T-helper 2 cell treated with Interferon-gamma antibody and Interleukin-4, amounts not matched to agents 5 μg/mL and 100 μg/mL, for 36 hours (primary cell): ENCODE data around the gene FAAP100.

Experiments used
- DNase-seq: peaks from one replicate; pipeline ENCODE4 v3.0.0; 2021; ENCODE audit warnings: low spot score
- H3K27ac Mint-ChIP-seq: one replicate; pipeline ENCODE4 v1.8.0; 2021; ENCODE audit warnings: mild to moderate bottlenecking, mixed read lengths
- H3K27me3 Mint-ChIP-seq: one replicate; pipeline ENCODE4 v1.8.0; 2021; ENCODE audit warnings: low read depth, mixed read lengths
- H3K36me3 Mint-ChIP-seq: one replicate; pipeline ENCODE4 v1.8.0; 2021; ENCODE audit warnings: low read depth, mixed read lengths
- H3K4me1 Mint-ChIP-seq: one replicate; pipeline ENCODE4 v1.8.0; 2021; ENCODE audit warnings: low read depth, mixed read lengths
- H3K4me3 Mint-ChIP-seq: one replicate; pipeline ENCODE4 v1.8.0; 2022; ENCODE audit warnings: mild to moderate bottlenecking, moderate library complexity, mixed read lengths
- H3K9me3 Mint-ChIP-seq: one replicate; pipeline ENCODE4 v1.8.0; 2021; ENCODE audit warnings: mixed read lengths

Gene FAAP100

DNA sequence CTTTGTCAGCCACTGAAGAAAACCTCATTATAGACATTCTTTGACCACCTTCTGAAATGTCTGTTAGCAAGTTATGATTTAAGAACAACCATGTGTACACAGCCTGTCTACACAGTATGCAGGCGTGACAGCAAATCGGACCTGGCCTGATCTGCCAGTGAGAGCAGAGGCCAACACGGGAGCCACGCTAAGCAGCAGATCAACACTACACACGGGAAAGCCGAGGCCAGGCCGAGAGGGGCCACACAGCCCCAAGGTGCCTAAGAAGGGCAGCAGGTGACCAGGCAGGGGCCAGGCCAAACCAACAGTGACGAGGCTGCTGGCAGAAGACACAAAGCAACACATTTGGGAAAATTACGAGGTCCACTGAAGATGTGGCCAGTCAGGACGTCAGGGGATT, 16.3 kb upstream of the FAAP100 start:
- H3K27ac Mint-ChIP-seq = no peak overlapping the region
- no peaks in the 10 kb centered on the region for H3K4me1 Mint-ChIP-seq
- no peak overlapping the region for H3K4me3 Mint-ChIP-seq
- no peaks in the 10 kb centered on the region for H3K27me3 Mint-ChIP-seq
- H3K9me3 Mint-ChIP-seq = no peaks in the 10 kb centered on the region
- DNase-seq = no peak
- H3K36me3 Mint-ChIP-seq = peaks cover 44% of the 10 kb centered on the region

GRCh38 chr17:81567191-81567590, 15.0 kb upstream of the FAAP100 start:
- Mint-ChIP-seq H3K27ac (no peak overlapping the region), H3K4me3 (no peak overlapping the region), H3K36me3 (peaks cover 47% of the 10 kb centered on the region), H3K4me1 (no peaks in the 10 kb centered on the region), H3K27me3 (no peaks in the 10 kb centered on the region), H3K9me3 (no peaks in the 10 kb centered on the region)
- no peak for DNase-seq

GRCh38 chr17:81566461-81567126, 14.4 kb upstream of the FAAP100 start:
- no peaks in the 10 kb centered on the region for H3K4me1 Mint-ChIP-seq
- H3K4me3 Mint-ChIP-seq = no peak overlapping the region
- H3K9me3 Mint-ChIP-seq = no peaks in the 10 kb centered on the region
- no peak overlapping the region for H3K27ac Mint-ChIP-seq
- no peaks in the 10 kb centered on the region for H3K27me3 Mint-ChIP-seq
- DNase-seq = no peak
- H3K36me3 Mint-ChIP-seq = peaks cover 47% of the 10 kb centered on the region

GRCh38 chr17:81565231-81565630, 13.1 kb upstream of the FAAP100 start:
- Mint-ChIP-seq H3K36me3 (peaks cover 48% of the 10 kb centered on the region), H3K9me3 (no peaks in the 10 kb centered on the region), H3K4me1 (no peaks in the 10 kb centered on the region), H3K27ac (no peak overlapping the region), H3K4me3 (no peak overlapping the region), H3K27me3 (no peaks in the 10 kb centered on the region)
- DNase-seq = no peak

- Mint-ChIP-seq H3K9me3 (no peaks in the 10 kb centered on the region), H3K27me3 (no peaks in the 10 kb centered on the region), H3K4me3 (no peak overlapping the region), H3K4me1 (no peaks in the 10 kb centered on the region), H3K36me3 (peaks cover 48% of the 10 kb centered on the region), H3K27ac (no peak overlapping the region)
- DNase-seq = no peak
Observed at GRCh38 chr17:81564778-81565177, 12.6 kb upstream of the FAAP100 start.

DNA sequence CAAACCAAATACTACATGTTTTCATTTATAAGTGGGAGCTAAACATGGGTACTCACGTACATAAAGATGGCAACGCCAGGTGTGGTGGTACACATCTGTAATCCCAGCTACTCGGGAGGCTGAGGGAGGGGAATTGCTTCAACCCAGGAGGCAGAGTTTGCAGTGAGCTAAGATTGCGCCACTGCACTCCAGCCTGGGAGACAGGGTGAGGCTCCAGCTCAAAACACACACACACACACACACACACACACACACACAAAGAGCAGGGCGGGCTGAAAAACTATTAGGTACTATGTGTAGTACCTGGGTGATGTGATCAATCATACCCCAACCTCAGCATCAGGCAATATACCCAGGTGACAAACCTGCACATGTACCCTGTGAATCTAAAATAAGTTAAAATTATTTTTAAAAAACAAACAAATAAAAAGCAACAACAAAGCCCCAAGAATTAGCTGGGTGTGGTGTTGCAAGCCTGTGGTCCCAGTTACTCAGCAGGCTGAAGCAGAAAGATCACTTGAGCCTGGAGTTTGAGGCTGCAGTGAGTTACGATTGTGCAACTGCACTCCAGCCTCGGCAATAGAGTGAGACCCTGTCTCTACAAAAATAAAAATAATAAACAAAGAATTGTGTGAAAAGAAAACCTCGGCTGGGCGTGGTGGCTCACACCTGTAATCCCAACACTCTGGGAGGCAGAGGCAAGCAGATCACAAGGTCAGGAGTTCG, 11.9 kb upstream of the FAAP100 start:
- Mint-ChIP-seq H3K4me1 (no peaks in the 10 kb centered on the region), H3K36me3 (peaks cover 47% of the 10 kb centered on the region), H3K4me3 (no peak overlapping the region), H3K9me3 (no peaks in the 10 kb centered on the region), H3K27ac (no peak overlapping the region), H3K27me3 (no peaks in the 10 kb centered on the region)
- DNase-seq = no peak

- no peak overlapping the region for H3K4me3 Mint-ChIP-seq
- H3K27me3 Mint-ChIP-seq = no peaks in the 10 kb centered on the region
- peaks cover 50% of the 10 kb centered on the region for H3K36me3 Mint-ChIP-seq
- no peak for DNase-seq
- H3K27ac Mint-ChIP-seq = no peak overlapping the region
- H3K4me1 Mint-ChIP-seq = no peaks in the 10 kb centered on the region
- no peaks in the 10 kb centered on the region for H3K9me3 Mint-ChIP-seq
Observed at GRCh38 chr17:81561494-81561885, 9.3 kb upstream of the FAAP100 start.

DNA sequence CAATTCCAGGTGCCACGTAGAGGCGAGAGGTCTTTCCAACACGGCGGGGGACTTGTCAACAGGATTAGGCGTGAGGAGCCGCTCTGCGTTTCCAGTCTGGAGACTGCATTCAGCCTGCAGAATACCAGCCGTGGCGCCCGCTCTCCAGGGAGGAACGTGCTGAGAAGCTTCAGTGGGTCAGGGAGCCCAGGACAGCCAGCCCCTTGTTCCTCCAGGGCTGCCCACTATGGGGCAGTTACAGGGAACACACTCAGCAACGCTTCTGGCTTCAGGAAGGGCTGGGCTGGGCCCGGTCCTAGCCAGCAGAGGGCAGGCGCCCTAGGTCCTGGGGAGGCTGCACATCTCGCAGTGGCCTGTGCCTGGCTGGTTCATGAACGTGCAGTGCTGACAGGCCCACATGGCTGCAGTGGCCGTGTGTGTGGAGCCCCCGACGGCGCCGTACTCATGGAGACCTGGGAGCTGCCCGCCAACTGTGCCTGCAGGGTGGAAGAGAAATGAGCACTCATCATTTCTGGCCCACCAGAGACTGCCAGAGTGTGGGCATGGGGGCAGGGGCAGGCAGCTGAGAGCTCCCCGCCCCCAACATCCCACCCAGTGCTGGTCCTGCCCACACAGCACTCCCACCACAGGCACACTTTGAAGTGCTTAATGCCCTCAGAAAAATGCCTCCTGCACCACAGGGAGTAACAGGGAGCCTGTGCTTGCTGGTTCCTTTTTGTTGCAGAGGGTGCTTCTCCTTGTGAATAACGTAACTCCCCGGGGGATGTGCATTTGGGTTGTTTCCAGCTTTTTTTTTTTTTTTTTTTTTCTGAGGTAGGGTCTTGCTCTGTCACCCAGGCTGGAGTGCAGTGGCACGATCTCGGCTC, 7.0 kb upstream of the FAAP100 start:
- H3K4me1 Mint-ChIP-seq = peaks cover 3% of the 10 kb centered on the region
- H3K9me3 Mint-ChIP-seq = no peaks in the 10 kb centered on the region
- no peak overlapping the region for H3K27ac Mint-ChIP-seq
- no peaks in the 10 kb centered on the region for H3K27me3 Mint-ChIP-seq
- no peak overlapping the region for H3K4me3 Mint-ChIP-seq
- peaks cover 32% of the 10 kb centered on the region for H3K36me3 Mint-ChIP-seq
- no peak for DNase-seq

DNA sequence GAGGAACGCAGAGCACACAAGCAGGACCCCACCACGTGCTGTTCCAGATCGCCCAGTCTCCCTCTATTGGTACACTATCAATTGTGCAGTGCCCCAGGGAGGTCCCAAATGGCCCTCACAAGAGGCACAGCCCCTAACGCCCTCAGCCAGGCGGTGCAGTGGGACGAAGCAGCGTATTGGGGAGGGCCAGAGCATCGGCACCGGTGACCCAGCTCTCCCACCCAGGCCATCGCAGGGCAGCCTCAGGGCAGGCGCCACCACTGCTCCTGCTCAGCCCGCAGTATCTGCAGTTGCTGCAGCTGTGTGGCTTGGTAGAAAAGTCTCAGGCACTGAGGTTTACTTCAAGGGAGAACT, 5.9 kb upstream of the FAAP100 start:
- Mint-ChIP-seq H3K9me3 (no peaks in the 10 kb centered on the region), H3K36me3 (peaks cover 27% of the 10 kb centered on the region), H3K4me1 (peaks cover 13% of the 10 kb centered on the region)

GRCh38 chr17:81557276-81558114, 5.3 kb upstream of the FAAP100 start:
- peaks cover 24% of the 10 kb centered on the region for H3K36me3 Mint-ChIP-seq
- H3K9me3 Mint-ChIP-seq = no peaks in the 10 kb centered on the region

More for the DNA sequence above, 5.9 kb upstream of the FAAP100 start:
- Mint-ChIP-seq H3K27me3 (no peaks in the 10 kb centered on the region), H3K4me3 (no peak overlapping the region), H3K27ac (no peak overlapping the region)
- DNase-seq = no peak

DNA sequence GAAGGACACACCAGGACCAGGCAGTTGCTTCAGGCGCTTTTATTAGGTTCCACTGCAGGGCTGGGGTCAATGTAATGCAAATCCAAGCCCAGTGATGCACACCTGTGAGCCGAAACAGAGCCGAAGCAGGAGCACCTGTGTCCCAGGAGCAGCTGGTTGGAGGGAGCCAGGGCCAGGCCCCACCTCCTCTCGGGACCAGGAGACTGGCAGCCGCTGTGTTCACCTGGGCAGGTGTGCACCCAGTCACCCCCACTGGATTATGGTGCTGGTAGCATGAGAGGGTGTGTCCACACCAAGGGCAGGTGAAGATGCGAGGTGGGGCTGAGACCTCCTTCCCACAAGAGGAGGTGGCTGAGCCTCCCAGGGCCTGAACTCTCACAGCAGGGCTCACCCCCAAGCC, 4.7 kb upstream of the FAAP100 start:
- H3K4me3 Mint-ChIP-seq = no peak overlapping the region
- no peak overlapping the region for H3K27ac Mint-ChIP-seq
- DNase-seq = no peak
- H3K36me3 Mint-ChIP-seq = peaks cover 22% of the 10 kb centered on the region
- peaks cover 14% of the 10 kb centered on the region for H3K4me1 Mint-ChIP-seq
- H3K27me3 Mint-ChIP-seq = no peaks in the 10 kb centered on the region
- H3K9me3 Mint-ChIP-seq = no peaks in the 10 kb centered on the region

More at GRCh38 chr17:81557276-81558114, 5.3 kb upstream of the FAAP100 start:
- Mint-ChIP-seq H3K4me3 (no peak overlapping the region), H3K27ac (no peak overlapping the region), H3K4me1 (peaks cover 14% of the 10 kb centered on the region), H3K27me3 (no peaks in the 10 kb centered on the region)
- no peak for DNase-seq

DNA sequence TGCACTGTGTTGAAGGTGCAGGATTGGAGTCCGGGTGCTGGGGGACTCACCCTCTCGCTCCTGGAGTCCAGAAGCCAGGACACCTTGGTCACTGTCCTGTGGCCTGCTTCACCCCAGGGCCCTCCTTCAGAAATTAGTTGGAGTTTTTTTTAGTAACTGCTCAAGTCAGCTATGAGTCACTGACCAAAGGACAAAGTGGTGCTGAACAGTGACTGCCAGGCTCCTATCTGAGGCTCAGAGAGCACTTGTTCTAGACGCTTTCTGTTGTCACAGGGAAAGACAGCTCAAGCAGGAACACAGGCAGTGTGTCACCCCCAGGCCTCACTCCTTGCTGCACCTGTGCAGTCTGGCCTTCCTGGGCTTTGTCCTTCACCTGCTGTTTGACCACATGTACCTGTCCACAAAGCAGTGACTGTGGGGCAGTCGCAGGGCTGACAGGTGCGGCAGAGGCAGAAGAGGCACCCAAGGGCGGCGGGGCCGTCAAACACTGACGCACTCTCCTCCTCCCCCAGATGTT, 4.1 kb upstream of the FAAP100 start:
- Mint-ChIP-seq H3K27ac (no peak overlapping the region), H3K4me3 (no peak overlapping the region), H3K36me3 (peaks cover 20% of the 10 kb centered on the region)

GRCh38 chr17:81553616-81554181, 1.5 kb upstream of the FAAP100 start:
- Mint-ChIP-seq H3K4me3 (peak overlapping the region; percentile 90), H3K27me3 (no peaks in the 10 kb centered on the region), H3K4me1 (peaks cover 16% of the 10 kb centered on the region), H3K9me3 (no peaks in the 10 kb centered on the region), H3K36me3 (peaks cover 17% of the 10 kb centered on the region), H3K27ac (peak overlapping the region; percentile 90)
- DNase-seq = no peak

More for the DNA sequence above, 4.1 kb upstream of the FAAP100 start:
- Mint-ChIP-seq H3K27me3 (no peaks in the 10 kb centered on the region), H3K4me1 (peaks cover 14% of the 10 kb centered on the region), H3K9me3 (no peaks in the 10 kb centered on the region)
- DNase-seq = no peak
